Kidney epithelial cell (primary cell): Measurements from ENCODE around the gene TCP11L1. TPM values are rescaled to one million over a fixed set of nuclear protein-coding genes. Genes with fewer than 3 reads are reported as not detected.

Experiments used
- DNase-seq: peaks from one replicate; pipeline ENCODE4 v3.0.0-alpha.2; 2010; ENCODE audit warnings: low read depth
- H3K27me3 ChIP-seq: 2 replicates; pipeline ENCODE4 v1.6.0; 2011; ENCODE audit warnings: low read length; ENCODE audit not compliant: control insufficient read depth, insufficient read depth
- H3K36me3 ChIP-seq: 2 replicates; pipeline ENCODE4 v1.5.1; 2011; ENCODE audit warnings: low read length; ENCODE audit not compliant: control insufficient read depth, insufficient read depth
- H3K4me3 ChIP-seq: 2 replicates; pipeline ENCODE4 v1.5.1; 2011; ENCODE audit warnings: low read depth, mild to moderate bottlenecking, control low read depth, low read length
- CTCF ChIP-seq: IDR thresholded peaks from 2 replicates; pipeline ENCODE4 v1.5.1; 2011; ENCODE audit warnings: mild to moderate bottlenecking, moderate library complexity, low read length, control low read depth, inconsistent platforms; ENCODE audit not compliant: insufficient read depth, poor library complexity, severe bottlenecking
- total RNA-seq: library from RNA; depleted of rRNA; stranded (reverse); fragments of >200 nt; gene quantifications from 2 replicates; pipeline ENCODE4 v1.2.3, GENCODE V29; 2015

Gene TCP11L1
- total RNA-seq, 1 donor from 2014 or later: 26.1 TPM

- TF ChIP-seq CTCF: no peak
- Histone ChIP-seq H3K36me3 (peaks cover 2% of the 10 kb centered on the region), H3K27me3 (no peaks in the 10 kb centered on the region), H3K4me3 (no peak overlapping the region)
- no peak for DNase-seq
Measured at GRCh38 chr11:33064033-33064825, 24.9 kb downstream of the TCP11L1 start.

- TF ChIP-seq CTCF: no peak
- H3K4me3 ChIP-seq: no peak overlapping the region
- no peaks in the 10 kb centered on the region for H3K27me3 ChIP-seq
- H3K36me3 ChIP-seq: peaks cover 2% of the 10 kb centered on the region
- DNase-seq: no peak
Measured at GRCh38 chr11:33064866-33065265, 25.5 kb downstream of the TCP11L1 start.

GRCh38 chr11:33065445-33066178 lies 26.2 kb downstream of the TCP11L1 start:
- Histone ChIP-seq H3K27me3 (no peaks in the 10 kb centered on the region), H3K4me3 (no peak overlapping the region), H3K36me3 (peaks cover 2% of the 10 kb centered on the region)
- peak; percentile 97 for TF ChIP-seq CTCF
- DNase-seq: peak; percentile 26

- Histone ChIP-seq H3K4me3 (no peak overlapping the region), H3K27me3 (no peaks in the 10 kb centered on the region), H3K36me3 (peaks cover 2% of the 10 kb centered on the region)
- no peak for TF ChIP-seq CTCF
- DNase-seq: no peak
Measured at GRCh38 chr11:33067294-33067693, 27.9 kb downstream of the TCP11L1 start.

GRCh38 chr11:33068611-33069340 lies 29.4 kb downstream of the TCP11L1 start:
- no peak for TF ChIP-seq CTCF
- no peak overlapping the region for H3K4me3 ChIP-seq
- H3K27me3 ChIP-seq: no peaks in the 10 kb centered on the region
- H3K36me3 ChIP-seq: peaks cover 2% of the 10 kb centered on the region
- DNase-seq: no peak
